ENCODE data around the gene CDH5. TPM values are rescaled to one million over a fixed set of nuclear protein-coding genes. Genes with fewer than 3 reads are reported as not detected.

Gene CDH5
- total and polyA plus RNA-seq, 2 of the 13 experiments (the other 11 are each of a cell fraction or from before 2014, with no cell fraction given), result 0.71 to 1.1 TPM

- TF ChIP-seq ZNF580 (CRISPR knock-in tag; IDR thresholded peaks at IDR 0.05; ENCODE audit: borderline replicate concordance, low read depth) (no peak), ZNF225 (CRISPR knock-in tag; IDR thresholded peaks at IDR 0.05) (no peak), MAF1 (CRISPR knock-in tag; IDR thresholded peaks at IDR 0.05; ENCODE audit: borderline replicate concordance) (no peak), THAP9 (CRISPR knock-in tag; IDR thresholded peaks at IDR 0.05; ENCODE audit: borderline replicate concordance) (no peak), GPBP1L1 (CRISPR knock-in tag; IDR thresholded peaks at IDR 0.05) (no peak), RBAK (CRISPR knock-in tag; IDR thresholded peaks at IDR 0.05) (no peak), EP300 (IDR thresholded peaks at IDR 0.05; ENCODE audit: low read depth in 2 of 2, low read length in 2 of 2) (no peak), EP300 (CRISPR knock-in tag; IDR thresholded peaks at IDR 0.05; ENCODE audit: borderline replicate concordance) (0 out of 2 replicates have a peak, but pooled peaks have one; percentile 12), GATAD1 (CRISPR knock-in tag; IDR thresholded peaks at IDR 0.05) (peak; percentile 74), HOMEZ (CRISPR knock-in tag; IDR thresholded peaks at IDR 0.05; ENCODE audit: low read depth) (0 out of 2 replicates have a peak, but pooled peaks have one; percentile 14), DDIT3 (CRISPR knock-in tag; IDR thresholded peaks at IDR 0.05) (no peak), CENPBD1 (CRISPR knock-in tag; IDR thresholded peaks at IDR 0.05; ENCODE audit: borderline replicate concordance, low read depth) (no peak), SRSF4 (IDR thresholded peaks at IDR 0.05; ENCODE audit: low read depth, low read length, poor library complexity, severe bottlenecking) (no peak), KDM1A (CRISPR knock-in tag; IDR thresholded peaks at IDR 0.05) (no peak), ZNF503 (CRISPR knock-in tag; IDR thresholded peaks at IDR 0.05) (peak; percentile 56)
Measured at GRCh38 chr16:66408163-66409048, 41.9 kb downstream of the CDH5 start (continued).

Data from HepG2 (cell line).